OCI-LY1 (cell line): ENCODE measurements around the gene CHRM5.

Experiments
- EZH2 ChIP-seq: fragments of 200-600 bp; sonication (generic), shearing (Covaris generic); IDR thresholded peaks from 2 replicates; pipeline ENCODE4 v1.8.0; 2017; ENCODE audit warnings: borderline replicate concordance, mixed run types, mild to moderate bottlenecking, antibody characterized with exemption, low read length, moderate library complexity, mixed read lengths
- TF ChIP-seq, protein P1 (sequence below): fragments of 200-600 bp; sonication (generic), shearing (Covaris generic); IDR thresholded peaks from 2 replicates; pipeline ENCODE4 v1.5.1; 2017; ENCODE audit warnings: mild to moderate bottlenecking, antibody characterized with exemption, low read length, moderate library complexity, mixed read lengths

DNA sequence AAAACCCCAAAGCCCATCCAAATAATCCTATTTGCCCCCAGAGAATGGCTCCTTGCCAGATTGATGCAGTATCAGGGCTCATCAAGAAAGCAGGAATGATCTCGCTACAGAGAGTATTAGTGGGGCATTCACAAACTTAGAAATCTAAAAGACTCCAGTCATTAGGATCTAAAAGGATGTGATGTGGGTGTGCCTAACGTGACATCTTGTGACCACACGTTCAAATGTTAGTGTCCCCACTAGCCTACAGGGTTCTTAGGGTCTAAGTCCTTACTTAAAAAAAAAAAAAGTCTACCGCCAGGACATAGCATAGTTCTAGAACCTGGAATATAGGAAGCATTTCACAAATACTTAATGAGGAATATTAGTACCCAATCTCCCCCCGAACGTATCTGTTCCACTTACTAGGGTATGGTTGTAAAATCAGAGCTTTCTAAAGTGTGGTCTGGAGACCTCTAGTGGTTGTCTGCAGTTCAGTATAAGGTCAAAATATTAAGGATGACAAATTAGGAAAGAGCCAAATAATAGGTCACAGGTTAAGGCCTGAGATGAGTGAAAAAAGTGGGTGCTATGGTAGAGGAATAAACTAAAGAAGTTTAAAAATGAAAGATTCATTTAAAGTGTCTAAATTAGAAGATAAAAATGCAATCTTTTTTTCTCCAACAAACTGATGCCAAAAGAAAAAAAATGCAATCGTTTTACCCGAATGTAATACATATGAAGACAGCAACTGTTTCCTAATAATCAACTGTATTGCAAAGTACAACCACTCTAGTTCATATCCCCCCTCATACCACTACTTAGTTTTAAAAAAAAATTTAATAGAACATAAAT lies 4.2 kb upstream of the CHRM5 start:
- TF ChIP-seq, protein P1, sequence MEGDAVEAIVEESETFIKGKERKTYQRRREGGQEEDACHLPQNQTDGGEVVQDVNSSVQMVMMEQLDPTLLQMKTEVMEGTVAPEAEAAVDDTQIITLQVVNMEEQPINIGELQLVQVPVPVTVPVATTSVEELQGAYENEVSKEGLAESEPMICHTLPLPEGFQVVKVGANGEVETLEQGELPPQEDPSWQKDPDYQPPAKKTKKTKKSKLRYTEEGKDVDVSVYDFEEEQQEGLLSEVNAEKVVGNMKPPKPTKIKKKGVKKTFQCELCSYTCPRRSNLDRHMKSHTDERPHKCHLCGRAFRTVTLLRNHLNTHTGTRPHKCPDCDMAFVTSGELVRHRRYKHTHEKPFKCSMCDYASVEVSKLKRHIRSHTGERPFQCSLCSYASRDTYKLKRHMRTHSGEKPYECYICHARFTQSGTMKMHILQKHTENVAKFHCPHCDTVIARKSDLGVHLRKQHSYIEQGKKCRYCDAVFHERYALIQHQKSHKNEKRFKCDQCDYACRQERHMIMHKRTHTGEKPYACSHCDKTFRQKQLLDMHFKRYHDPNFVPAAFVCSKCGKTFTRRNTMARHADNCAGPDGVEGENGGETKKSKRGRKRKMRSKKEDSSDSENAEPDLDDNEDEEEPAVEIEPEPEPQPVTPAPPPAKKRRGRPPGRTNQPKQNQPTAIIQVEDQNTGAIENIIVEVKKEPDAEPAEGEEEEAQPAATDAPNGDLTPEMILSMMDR, result peak; percentile 77
- no peak for TF ChIP-seq EZH2
